Dermis blood vessel endothelial cell (primary cell): ENCODE measurements around the gene RNF26. TPM values are rescaled to one million over a fixed set of nuclear protein-coding genes. Genes with fewer than 3 reads are reported as not detected.

Experiments used
- DNase-seq: peaks from one replicate; pipeline ENCODE4 v3.0.0; 2010
- total RNA-seq: library from RNA; depleted of rRNA; stranded (reverse); fragments of >200 nt; gene quantifications from 2 replicates; pipeline ENCODE4 v1.2.3, GENCODE V29; 2014

RNF26 gene
- total RNA-seq, 1 donor from 2014 or later = 3.2 TPM

DNA sequence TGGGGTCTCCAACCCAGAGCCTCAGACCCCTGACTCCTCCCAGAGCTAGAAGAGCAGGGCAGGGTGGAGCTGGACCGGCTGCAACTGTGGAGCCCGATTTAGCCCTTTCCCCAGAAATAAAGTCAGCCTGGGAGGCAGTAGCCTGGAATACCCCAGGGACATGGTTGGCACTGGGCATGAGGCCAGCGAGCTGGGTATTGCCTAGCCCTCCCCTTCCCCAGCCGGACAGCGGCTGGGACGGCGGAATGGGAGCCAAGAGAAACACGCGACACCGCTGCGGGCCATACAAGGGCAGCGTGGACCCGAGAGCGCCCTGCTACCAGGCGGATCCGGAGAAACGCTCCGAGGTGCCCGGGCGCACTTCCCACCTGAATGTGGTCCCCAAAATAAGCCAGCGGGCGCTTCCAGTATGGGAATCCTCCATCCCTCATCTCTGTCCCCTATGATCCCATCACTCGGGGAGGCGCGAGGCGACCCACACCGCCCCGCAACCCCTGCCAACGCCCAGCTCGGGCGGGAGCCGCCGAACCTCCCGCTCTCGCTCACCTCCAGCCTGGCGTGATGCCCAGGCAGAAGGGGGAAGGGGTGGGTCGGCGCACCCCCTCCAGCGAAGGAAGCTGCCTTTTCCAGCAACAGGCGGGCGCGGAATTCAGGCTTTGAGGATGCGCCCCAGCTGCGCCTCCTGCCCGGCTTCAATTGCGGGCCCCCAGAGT is 18.2 kb upstream of the RNF26 start:
- DNase-seq = peak; percentile 52

DNA sequence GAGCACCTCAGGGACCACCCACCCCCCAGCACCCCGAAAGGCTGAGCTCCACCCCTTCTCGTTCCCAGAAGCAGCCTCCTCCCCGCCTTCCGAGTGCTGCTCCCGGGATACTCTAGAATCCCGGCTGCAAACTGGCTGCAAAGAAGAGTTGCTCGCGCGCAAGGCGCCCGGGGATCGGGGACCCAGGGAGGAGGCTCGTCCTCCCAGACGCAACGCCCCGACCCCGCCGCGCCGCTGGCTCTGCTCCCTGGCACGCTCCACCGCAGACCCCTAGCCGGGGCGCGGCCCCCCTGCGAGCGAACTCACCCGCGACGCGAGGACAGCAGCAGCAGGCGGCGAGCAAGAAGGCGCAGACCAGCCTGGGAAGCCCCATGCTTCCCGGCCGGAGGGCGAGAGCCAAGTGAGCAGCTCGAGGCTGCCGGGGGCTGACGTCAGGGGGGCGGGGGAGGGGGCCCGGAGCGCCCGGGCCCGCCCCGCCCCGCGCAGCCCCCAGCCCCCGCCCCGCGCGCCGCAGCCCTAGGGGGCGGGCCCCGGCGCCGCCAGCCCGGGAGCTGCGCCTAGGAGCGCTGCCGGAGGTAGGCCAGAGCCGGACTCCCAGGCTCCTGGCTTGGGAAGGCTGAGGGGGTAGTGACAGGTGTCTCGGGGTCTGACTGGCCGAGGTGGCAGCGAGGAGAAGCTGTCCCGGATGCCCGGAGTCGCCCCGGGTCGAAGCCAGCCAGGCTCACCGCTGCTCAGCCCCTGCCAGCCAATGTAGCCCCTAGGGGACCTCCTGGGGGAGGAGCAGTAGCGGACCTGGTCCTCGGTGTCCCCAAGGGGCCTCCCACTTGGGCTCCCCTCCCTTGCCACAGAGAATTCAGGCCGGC is 17.4 kb upstream of the RNF26 start, which contains the start of gene MCAM:
TSS of gene MCAM (minus strand) at position 402 of the 863 bp plus-strand sequence. CDS start at position 373, 29 bp downstream.
- peak; percentile 77 for DNase-seq

DNA sequence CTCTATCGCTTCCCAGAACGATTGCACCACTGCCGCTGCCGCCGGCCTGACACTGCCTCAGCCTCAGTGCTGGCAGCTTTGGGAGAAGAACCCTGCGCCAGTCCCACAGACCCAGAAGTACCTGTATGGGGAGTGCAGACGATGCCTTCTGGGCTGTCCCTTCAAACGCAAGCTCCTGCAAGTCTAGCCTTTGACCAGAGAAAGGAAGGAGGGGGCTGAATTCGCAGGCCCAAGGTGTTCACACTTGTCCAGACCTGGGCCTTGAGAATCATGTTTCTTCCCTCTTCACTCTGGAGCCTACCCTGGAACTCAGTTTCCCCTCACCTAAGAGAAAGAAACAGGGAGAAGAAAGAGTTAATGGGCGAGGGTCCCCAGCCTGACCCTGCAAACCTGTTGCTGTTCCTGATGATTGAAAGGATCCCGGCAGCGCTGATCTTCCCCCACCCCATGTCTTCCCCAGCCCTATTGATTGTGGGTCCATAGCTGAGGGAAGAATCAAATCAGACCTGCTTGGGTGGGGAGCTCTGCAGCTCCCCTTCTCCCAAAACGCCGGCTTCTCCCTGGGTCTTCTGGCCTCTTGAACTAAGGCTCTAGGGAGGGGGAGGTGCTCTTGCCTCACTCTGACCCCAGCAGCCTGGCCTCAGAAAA is 16.6 kb upstream of the RNF26 start:
- DNase-seq = no peak

- peak; percentile 89 for DNase-seq
Measured at GRCh38 chr11:119318240-119319135, 15.8 kb upstream of the RNF26 start.

- DNase-seq = peak; percentile 40
Measured at GRCh38 chr11:119319136-119319699, 15.1 kb upstream of the RNF26 start.

- DNase-seq = peak; percentile 86
Measured at GRCh38 chr11:119319700-119320239, 14.6 kb upstream of the RNF26 start.

DNA sequence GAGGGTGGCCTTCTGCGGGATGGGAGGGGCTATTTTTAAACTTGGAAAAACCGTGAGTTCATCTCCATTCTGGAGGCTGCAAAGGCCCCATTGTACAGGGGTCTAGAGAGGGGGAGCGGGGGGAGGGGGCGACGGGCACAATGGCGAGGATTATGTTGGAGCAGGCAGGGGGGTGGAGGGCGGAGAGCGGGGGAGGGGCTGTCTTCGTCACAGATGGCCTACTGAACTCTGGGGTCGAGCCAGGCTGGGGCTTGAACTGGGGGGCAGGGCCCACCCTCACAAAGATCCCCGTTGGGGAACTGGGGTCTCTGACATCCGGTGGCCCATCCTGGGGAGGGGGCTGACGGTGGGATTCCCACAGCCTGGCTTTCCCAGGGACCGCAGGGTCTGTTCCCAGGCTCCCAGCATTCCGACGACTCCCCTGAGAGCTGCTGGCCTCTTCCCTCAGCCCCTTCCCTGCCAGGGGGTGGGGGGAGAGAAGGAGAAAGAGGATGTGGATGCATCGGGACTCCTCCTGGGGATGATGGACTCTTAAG is 14.0 kb upstream of the RNF26 start:
- DNase-seq = peak; percentile 72

DNA sequence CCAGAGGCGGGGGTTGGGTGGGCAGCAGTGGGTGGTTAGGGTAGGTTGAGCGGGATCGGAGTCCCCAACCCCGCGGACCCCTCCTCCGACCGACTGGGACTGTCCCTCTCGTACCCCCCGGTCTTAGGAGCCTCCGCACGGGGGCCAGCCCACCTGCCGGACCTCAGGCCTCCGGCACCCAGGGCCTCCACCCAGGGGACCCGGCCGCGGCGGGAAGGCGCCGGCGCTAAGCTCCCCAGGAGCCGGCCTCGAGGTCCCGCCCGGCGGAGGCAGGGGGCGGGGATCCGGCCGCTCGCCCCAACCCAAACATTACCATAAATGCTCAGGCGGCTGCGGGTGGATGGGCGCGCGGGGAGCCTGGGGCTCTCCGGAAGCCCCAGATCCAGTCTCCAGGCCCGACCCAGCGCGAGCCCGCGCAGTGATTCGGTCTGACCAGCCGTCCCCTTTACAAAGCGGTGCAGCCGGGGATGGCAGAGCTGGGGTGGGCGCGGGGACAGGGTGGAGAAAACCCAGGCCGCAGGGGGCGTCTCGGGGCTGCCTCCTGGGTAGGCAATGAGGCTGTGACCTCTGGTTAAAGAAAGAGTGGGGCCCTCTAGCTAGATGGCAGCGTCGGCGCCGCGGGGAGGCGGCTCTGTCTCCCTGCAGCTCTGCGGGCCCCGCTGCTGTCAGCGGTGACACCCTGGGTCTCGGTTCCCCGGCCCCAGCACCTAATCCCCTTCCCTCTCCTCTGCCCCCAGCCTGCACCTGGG is 13.4 kb upstream of the RNF26 start:
- DNase-seq = peak; percentile 86

GRCh38 chr11:119322360-119322739 is 12.0 kb upstream of the RNF26 start:
- peak; percentile 44 for DNase-seq

DNA sequence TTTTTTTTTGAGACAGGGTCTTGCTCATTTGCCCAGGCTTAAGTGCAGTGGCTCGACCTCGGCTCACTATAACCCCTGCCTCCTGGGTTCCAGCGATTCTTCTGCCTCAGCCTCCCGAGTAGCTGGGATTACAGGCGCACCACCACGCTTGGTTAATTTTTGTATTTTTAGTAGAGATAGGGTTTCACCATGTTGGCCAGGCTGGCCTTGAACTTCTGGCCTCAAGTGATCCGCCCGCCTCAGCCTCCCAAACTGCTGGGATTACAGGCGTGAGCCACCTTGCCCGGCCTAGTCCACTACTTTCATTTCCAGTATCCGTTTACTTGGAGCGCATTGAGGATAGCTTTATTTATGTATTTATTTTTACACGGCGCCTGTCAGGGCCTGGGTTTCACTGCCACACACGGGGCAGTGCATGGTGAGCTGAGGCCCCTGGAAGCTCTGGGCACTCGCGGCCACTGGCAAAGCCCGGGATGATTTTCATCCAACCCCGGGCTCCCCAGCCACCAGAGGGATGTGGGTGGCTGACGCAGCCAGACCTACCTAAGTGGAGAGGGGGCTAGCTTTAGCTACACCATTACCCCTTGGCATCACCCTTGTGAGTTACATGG is 11.3 kb upstream of the RNF26 start:
- DNase-seq = no peak

GRCh38 chr11:119323532-119324033 is 10.7 kb upstream of the RNF26 start:
- peak; percentile 87 for DNase-seq

DNA sequence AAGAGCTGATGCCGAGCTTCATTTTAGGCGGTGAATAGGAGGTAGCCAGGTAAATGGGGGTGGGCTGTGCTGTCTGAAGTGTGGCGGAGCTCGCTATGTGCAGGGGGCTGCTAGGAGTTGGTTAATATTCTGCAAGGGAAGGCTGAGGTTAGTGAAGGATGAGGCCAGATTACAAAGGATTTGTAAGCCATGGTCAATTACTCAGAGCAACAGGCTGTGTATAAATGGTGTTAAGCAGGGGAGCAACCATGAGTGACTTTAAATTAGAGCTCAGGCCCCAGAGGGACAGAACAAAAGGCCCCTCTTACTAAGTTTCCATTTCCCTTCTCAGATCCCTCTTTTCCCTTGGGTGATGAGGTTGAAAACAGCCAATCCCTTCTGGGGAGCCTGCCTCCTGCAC is 10.1 kb upstream of the RNF26 start:
- DNase-seq = no peak

- no peak for DNase-seq
Measured at GRCh38 chr11:119329320-119329719, 5.0 kb upstream of the RNF26 start.

- DNase-seq = no peak
Measured at GRCh38 chr11:119330237-119330636, 4.1 kb upstream of the RNF26 start.

DNA sequence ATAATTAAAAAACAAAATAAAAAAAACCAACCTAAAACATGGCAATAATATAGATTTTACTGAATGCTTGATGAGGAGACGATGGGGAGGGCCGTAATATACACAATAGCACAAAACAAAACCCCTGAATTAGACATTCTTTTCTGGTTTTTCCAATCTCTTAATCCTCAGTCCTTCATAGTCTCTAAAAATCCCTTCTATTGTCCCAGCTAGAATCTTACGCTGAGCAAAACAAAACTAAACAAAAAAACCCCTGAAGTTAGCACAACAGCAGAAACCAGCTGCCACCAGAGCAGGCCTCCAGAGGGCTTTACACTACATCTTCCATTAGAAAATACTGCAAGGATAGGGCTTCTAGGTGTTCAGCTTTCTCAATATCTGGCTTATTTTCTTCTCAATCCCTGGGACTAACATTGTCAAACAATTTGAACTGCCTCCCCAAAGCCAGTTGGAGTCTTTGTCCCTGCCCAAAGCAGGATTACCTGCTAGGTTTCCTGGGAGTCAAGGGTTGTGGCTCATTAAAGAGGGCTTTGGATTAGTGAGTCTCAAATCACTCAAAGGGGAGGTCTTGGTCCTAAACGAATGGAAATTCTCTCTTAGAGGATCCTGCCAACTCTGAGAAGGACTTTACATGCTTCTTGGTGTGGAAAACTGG is 2.1 kb upstream of the RNF26 start:
- no peak for DNase-seq

DNA sequence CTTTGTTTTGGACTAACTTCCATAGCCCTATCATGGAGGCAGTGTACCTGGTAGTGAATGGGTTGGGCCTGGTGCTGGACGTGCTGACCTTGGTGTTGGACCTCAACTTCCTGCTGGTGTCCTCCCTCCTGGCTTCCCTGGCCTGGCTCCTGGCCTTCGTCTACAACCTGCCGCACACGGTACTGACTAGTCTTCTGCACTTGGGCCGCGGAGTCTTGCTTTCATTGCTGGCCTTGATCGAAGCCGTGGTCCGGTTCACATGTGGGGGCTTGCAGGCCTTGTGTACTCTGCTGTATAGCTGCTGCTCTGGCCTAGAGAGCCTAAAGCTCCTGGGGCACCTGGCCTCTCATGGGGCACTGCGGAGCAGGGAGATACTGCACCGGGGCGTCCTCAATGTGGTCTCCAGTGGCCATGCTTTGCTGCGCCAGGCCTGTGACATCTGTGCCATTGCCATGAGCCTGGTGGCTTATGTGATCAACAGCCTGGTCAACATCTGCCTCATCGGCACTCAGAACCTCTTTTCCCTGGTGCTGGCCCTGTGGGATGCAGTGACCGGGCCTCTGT is 846 bp downstream of the RNF26 start:
- DNase-seq = no peak

DNA sequence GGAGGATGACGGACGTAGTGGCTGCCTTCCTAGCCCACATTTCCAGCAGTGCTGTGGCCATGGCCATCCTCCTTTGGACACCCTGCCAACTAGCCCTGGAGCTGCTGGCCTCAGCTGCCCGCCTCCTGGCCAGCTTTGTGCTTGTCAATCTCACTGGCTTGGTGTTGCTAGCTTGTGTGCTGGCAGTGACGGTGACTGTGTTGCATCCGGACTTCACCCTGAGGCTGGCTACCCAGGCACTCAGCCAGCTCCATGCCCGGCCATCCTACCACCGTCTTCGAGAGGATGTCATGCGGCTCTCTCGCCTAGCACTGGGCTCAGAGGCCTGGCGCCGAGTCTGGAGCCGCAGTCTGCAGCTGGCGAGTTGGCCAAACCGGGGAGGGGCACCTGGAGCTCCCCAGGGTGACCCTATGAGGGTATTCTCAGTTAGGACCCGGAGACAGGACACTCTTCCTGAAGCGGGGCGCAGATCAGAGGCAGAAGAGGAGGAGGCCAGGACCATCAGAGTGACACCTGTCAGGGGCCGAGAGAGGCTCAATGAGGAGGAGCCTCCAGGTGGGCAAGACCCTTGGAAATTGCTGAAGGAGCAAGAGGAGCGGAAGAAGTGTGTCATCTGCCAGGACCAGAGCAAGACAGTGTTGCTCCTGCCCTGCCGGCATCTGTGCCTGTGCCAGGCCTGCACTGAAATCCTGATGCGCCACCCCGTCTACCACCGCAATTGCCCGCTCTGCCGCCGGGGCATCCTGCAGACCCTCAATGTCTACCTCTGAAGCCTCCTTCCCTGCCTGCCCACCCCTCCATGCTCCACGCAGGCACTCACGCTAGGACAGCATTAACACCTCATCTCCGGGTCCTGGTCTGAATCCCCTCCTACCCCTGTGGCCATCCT is 1.6 kb downstream of the RNF26 start:
- no peak for DNase-seq
